ENCODE results near the gene KLHL26.

GRCh38 chr19:18605546-18606280 lies 31.1 kb upstream of the KLHL26 start:
- TF ChIP-seq POLR2A (IDR thresholded peaks at IDR 0.05; ENCODE audit: low read length) (no peak), GATA1 (IDR thresholded peaks at IDR 0.05; ENCODE audit: low read depth, low read length) (no peak)

All from erythroblast (primary cell).